Measurements from ENCODE around the gene AKAP9.
"Not testable (repeated sequence)": the region's sequence is repeated elsewhere in the genome, so short reads cannot be mapped to it uniquely, and the experiment has no call there.

The AKAP9 gene

GRCh38 chr7:91940572-91941341, at the start of gene AKAP9:
Gene AKAP9, plus strand, starts transcription at chr7:91940862. Its CDS starts 238 bp downstream, at chr7:91941100.
- DNase-seq = peak; percentile 94

- peak; percentile 25 for DNase-seq
Measured at GRCh38 chr7:91892099-91892705, 48.5 kb upstream of the AKAP9 start.

- peak; percentile 63 for DNase-seq
Measured at GRCh38 chr7:91892821-91893340, 47.8 kb upstream of the AKAP9 start.

- not testable (repeated sequence) for DNase-seq
Measured at GRCh38 chr7:91893699-91894098, 47.0 kb upstream of the AKAP9 start.

GRCh38 chr7:91894781-91895480, 45.7 kb upstream of the AKAP9 start:
- peak; percentile 6 for DNase-seq

GRCh38 chr7:91898240-91898992, 42.2 kb upstream of the AKAP9 start:
- DNase-seq = no peak

GRCh38 chr7:91899563-91899962, 41.1 kb upstream of the AKAP9 start:
- DNase-seq = no peak

- no peak for DNase-seq
Measured at GRCh38 chr7:91910171-91910570, 30.5 kb upstream of the AKAP9 start.

- DNase-seq = no peak
Measured at GRCh38 chr7:91911121-91911520, 29.5 kb upstream of the AKAP9 start.

GRCh38 chr7:91912494-91912893, 28.2 kb upstream of the AKAP9 start:
- DNase-seq = no peak

GRCh38 chr7:91913612-91914011, 27.1 kb upstream of the AKAP9 start:
- no peak for DNase-seq

- DNase-seq = no peak
Measured at GRCh38 chr7:91915401-91916050, 25.1 kb upstream of the AKAP9 start.

GRCh38 chr7:91916051-91916440, 24.6 kb upstream of the AKAP9 start:
- DNase-seq = no peak

- no peak for DNase-seq
Measured at GRCh38 chr7:91918356-91918755, 22.3 kb upstream of the AKAP9 start.

- DNase-seq = no peak
Measured at GRCh38 chr7:91922857-91923256, 17.8 kb upstream of the AKAP9 start.

- no peak for DNase-seq
Measured at GRCh38 chr7:91927912-91928311, 12.8 kb upstream of the AKAP9 start.

- no peak for DNase-seq
Measured at GRCh38 chr7:91929463-91929862, 11.2 kb upstream of the AKAP9 start.

GRCh38 chr7:91940171-91940570, 491 bp upstream of the AKAP9 start:
- DNase-seq = peak; percentile 74

- peak; percentile 87 for DNase-seq
Measured at GRCh38 chr7:91941450-91941849, 788 bp downstream of the AKAP9 start.

GRCh38 chr7:91942312-91942711, 1.6 kb downstream of the AKAP9 start:
- peak; percentile 23 for DNase-seq

- not testable (repeated sequence) for DNase-seq
Measured at GRCh38 chr7:91944970-91945369, 4.3 kb downstream of the AKAP9 start.

- DNase-seq = no peak
Measured at GRCh38 chr7:91945476-91945875, 4.8 kb downstream of the AKAP9 start.
